COR-L47 (cell line): ENCODE measurements around the gene RIMBP2.

Experiments used
- DNase-seq: peaks from one replicate; lab custom pipeline; 2025; lab: John Stamatoyannopoulos, UW

The RIMBP2 gene

DNA sequence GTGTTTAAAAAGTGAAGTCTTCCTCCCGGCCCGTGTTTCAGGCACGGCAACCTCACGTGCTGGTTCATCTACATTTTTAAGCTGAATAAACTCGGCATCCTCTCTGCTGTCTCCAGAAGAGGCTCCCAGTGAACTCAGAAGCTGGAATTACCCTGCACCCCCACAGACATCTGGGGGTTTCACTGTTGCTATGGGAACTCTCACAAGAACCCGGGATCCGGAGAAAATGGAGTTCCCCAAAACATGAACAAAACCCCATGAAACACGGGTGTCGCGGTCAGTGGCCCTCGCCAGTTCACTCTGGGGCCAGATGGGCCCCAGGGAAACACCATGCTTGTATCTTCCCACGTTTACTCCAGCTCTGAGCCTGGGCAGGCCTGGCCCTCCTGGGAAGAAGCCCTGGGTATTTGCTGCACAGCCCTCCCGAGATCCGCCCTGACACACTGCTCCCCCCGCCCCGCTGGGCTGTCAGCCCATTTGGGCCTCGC lies 234.7 kb downstream of the RIMBP2 start:
- DNase-seq, result no peak

- peak; percentile 91 for DNase-seq
These were observed 235.2 kb downstream of the RIMBP2 start for GRCh38 chr12:130480887-130481286.

- no peak for DNase-seq
These were observed 235.9 kb downstream of the RIMBP2 start for GRCh38 chr12:130480231-130480630.

- DNase-seq, result no peak
These were observed 236.5 kb downstream of the RIMBP2 start for GRCh38 chr12:130479401-130480125.

DNA sequence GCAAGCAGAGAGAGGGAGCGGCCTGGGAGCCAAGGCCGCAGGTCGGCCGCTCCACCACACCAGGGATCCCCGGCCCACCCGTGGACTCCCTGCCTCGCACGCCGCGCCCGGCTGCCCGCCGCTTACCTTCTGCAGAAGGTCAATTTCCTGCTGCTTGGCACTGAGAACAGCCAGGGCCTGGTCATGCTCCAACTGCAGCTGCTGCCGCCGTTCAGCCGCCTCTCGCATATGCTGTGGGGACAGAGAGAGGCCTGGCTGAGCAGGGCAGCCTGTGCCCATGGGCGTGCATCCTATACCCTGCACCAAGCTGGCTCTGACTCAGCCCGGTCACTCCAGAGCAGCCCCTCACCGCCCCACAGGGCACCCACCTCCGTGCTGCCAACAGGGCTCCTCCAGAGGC lies 237.3 kb downstream of the RIMBP2 start:
- DNase-seq, result no peak

DNA sequence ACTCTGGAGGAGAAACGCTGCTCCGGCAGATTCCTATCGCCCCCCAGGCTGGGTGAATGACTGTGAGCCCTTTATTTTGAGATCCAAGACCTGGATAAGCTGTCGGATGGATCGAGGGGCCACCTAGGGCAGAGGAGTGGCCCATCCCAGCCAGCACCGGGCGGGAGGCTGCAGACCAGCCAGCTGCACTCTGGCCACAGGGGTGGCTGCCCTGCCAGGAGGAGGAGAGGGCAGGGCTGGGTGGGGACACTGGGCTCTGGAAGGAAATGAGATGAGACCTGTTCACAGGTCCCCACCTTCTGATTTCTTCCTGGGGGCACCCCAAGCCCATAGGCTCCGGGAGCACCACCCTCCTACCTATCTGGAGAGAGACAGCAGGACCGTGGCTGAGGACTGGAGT lies 238.4 kb downstream of the RIMBP2 start:
- DNase-seq, result no peak

DNA sequence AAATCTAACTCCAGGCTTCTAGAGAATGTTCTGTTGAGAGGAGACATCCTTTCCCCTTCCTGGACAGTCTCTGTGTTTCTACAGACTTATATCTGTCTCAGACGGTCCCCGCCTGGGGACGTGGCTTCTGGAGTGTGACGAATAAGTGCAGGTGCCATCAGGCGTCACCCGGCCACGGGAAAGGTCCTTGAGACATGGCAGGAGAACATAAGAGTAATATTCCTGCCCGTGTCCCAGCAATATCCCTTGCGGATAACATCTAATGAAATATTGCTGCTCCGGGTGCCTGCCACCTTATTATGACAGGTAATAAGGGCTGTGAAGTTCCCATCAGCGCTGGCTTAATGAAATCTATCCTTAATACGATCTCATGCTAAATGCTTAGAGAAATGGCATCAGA lies 238.8 kb downstream of the RIMBP2 start:
- no peak for DNase-seq

DNA sequence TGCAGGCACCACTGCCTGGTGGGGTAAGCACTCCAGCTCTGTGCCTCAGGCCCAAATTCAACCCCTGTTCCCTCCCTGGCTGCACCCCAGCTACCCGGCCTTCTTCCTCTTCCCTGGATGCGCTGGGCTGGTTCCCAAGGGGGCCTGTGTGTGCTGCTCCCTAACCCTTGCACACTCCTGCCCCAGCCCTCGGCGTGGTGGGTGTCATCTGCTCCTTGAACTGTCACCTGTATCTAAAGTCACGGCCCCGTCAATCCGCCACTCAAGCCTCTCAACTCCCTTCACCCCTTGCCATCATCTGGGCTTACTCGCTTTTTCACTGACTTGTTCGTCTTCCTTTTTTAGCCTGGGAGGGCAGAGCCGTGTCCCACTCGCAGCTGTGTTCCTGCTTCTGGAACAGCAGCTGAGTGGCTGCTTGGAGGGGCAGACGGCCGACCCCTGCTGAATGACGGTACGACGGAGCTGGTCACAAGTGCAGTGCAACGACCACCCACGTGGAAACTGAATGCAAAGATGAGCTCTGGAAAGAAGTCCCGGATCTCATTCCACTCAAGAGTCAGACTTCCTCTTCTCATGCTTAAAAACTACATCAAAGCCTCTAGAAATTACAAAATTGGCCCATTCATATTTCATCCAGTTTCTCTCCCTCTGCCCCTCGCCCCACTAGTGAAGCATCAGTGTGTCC lies 239.5 kb downstream of the RIMBP2 start:
- no peak for DNase-seq

DNA sequence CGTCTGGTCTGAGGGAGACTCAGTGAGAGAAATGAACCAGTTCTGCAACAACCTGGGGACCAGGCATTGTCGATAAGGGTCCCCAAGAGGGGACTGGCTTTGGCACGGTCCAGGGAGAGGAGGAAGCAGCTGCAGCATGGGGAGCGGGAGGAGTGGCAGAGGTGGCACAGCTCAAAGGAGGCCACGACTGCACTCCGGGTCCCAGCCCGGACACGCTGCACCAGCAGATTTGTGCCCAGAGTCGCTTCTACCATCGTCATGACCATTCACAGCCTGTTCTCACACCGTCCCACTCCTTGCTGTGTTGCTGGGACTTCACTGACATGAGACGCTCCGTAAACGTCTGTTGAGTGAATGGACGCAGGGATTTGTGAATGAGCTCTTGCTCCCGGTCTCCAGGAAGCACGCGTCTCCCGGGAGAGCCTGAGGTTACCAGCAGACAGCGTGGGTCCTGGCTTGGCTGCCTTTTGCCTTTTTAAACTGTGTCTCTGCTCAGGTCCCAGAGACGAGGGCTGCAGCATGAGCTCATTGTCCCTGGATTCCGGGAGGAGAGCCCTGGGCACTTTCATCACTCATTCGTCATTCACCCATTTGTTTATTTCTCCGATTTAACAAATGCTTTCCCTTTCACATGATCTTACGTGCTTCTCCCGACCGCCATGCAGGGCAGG lies 241.4 kb downstream of the RIMBP2 start:
- no peak for DNase-seq

- DNase-seq, result no peak
These were observed 242.8 kb downstream of the RIMBP2 start for GRCh38 chr12:130473266-130473665.

- DNase-seq, result no peak
These were observed 245.1 kb downstream of the RIMBP2 start for GRCh38 chr12:130470969-130471368.

- no peak for DNase-seq
These were observed 246.5 kb downstream of the RIMBP2 start for GRCh38 chr12:130469552-130469951.

DNA sequence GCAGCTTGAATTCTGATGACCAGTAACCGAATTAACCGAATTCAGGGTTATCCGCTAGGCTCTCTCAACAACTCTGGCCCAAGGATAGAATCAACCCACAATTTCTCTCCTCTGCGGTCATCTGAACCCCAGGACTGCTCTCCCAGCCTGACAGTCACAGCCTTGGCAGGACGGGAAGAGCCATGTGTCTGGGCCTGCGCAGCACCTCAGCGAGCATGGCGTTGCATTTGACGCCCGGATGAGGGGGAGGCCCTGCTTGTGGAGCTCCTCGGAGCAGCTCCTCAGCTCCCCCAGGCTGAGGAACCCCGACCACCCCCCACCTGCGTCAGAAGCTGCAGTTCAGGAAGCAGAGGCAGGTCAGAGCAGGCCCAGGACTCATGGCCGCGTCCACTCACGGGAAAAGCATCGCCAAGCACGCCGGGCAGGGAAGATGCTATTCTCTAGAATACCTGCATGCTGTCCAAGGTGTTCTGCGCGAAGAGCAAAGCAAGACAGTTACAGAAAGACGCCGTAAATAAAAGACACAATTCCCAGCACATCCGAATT lies 247.3 kb downstream of the RIMBP2 start:
- DNase-seq, result no peak

GRCh38 chr12:130468186-130468585 lies 247.9 kb downstream of the RIMBP2 start:
- DNase-seq, result no peak

DNA sequence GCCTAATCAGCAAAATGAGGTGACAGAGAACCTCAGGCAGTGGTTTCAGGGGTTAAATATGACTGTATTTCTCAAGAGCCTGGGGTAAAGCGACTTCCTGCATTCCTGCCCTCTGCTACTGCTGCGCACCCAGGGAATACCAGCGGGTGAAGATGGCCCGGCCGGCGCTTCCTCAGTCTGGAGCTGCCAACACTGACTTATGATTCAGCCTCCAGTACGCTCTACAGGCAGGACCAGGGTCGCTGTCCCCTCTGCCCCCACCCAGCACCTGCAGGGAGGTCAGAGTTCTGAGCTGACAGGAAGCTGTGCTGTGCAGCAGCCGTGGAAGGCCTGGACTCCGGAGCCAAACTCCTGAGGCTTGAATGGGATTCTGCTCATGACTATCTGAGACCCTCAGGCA lies 250.5 kb downstream of the RIMBP2 start:
- DNase-seq, result no peak

GRCh38 chr12:130465046-130465445 lies 251.1 kb downstream of the RIMBP2 start:
- DNase-seq, result no peak

DNA sequence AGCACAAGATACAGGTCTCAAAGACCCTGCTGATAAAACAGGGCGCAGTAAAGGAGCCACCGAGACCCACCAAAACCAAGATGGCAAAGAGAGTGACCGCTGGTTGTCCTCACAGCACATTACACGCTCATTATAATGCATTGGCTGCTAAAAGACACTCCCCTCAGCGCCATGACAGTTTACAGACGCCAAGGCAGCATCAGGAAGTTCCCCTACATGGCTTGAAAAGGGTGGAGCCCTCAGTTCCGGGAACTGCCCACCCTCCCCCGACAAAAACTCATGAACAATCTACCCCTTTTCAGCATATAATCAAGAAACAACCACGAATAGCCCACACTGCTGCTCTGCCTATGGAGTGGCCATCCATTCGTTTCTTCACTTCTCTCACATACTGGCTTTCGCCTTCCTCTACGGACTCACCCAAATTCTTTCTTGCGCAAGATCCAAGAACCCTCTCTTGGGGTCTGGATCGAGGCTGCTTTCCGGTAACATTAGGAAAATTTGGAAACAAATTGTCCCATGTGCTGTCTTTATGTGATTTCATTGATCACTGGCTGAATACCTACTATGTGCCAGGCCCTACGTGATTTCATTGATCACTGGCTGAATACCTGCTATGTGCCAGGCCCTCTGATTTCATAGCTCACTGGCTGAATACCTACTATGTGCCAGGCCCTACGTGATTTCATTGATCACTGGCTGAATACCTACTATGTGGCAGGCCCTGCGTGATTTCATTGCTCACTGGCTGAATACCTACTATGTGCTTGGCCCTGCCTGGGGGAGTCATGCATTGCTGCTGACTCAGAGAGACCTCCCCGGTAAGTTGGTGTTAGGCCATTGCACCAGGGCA lies 252.1 kb downstream of the RIMBP2 start:
- no peak for DNase-seq

- DNase-seq, result no peak
These were observed 252.8 kb downstream of the RIMBP2 start for GRCh38 chr12:130463275-130463658.

DNA sequence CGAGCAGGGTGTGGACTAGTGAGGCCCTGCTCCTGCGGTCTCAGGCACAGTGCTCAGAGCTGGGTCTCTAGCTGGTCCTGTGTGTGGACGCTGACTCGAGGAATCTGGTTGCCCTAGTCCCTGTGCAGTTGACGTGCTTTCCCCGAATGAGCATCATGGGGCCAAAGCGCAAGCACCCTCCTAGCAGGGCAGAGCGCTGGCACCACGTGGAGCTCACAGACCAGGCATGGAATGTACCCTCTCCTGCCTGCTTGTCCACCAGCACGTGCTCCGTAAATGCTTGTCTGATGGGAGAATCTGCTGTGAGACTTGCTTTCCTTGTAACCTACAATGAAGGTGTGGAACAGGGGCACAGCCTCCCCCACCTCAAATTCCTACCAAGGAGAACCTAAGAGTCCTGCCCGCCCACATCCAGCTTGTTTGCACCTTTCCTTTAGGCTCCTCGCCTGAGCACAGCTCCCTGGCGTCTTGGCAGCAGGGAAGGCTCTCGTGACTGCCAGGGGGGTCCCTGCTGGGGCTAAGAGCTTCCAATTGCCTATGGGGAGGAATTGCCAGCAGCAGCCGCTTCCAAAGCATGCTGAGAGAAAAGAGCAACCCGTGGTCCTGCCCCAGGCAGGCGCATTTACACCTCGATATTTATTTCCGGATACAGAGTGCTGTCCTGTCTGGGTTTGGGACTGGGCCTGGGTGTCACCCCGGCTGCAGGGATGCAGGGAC lies 253.4 kb downstream of the RIMBP2 start:
- no peak for DNase-seq

- DNase-seq, result no peak
These were observed 254.1 kb downstream of the RIMBP2 start for GRCh38 chr12:130461839-130462557.

GRCh38 chr12:130461447-130461815 lies 254.7 kb downstream of the RIMBP2 start:
- no peak for DNase-seq
